ENCODE data around the gene HELZ.
"Not testable (repeated sequence)": the region's sequence is repeated elsewhere in the genome, so short reads cannot be mapped to it uniquely, and the experiment has no call there.

The HELZ gene

GRCh38 chr17:67123699-67124098, 121.3 kb downstream of the HELZ start:
- DNase-seq (ENCODE audit: insufficient read length, low spot score) = no peak
- FAIRE-seq = no peak

GRCh38 chr17:67121316-67121891, 123.6 kb downstream of the HELZ start:
- FAIRE-seq (peak; percentile 45), DNase-seq (ENCODE audit: insufficient read length, low spot score) (no peak)

GRCh38 chr17:67119102-67119501, 125.9 kb downstream of the HELZ start:
- DNase-seq (ENCODE audit: insufficient read length, low spot score) (no peak), FAIRE-seq (peak; percentile 11)

- FAIRE-seq (no peak), DNase-seq (ENCODE audit: insufficient read length, low spot score) (no peak)
Measured at GRCh38 chr17:67116045-67116575, 128.9 kb downstream of the HELZ start.

- DNase-seq (ENCODE audit: insufficient read length, low spot score) (no peak), FAIRE-seq (no peak)
Measured at GRCh38 chr17:67115401-67115800, 129.6 kb downstream of the HELZ start.

- no peak for DNase-seq (ENCODE audit: insufficient read length, low spot score)
- FAIRE-seq = no peak
Measured at GRCh38 chr17:67113486-67113885, 131.5 kb downstream of the HELZ start.

GRCh38 chr17:67111808-67112207, 133.2 kb downstream of the HELZ start:
- no peak for DNase-seq (ENCODE audit: insufficient read length, low spot score)
- FAIRE-seq = no peak

- DNase-seq (ENCODE audit: insufficient read length, low spot score) = no peak
- FAIRE-seq = no peak
Measured at GRCh38 chr17:67111327-67111726, 133.7 kb downstream of the HELZ start.

- DNase-seq (ENCODE audit: insufficient read length, low spot score) (no peak), FAIRE-seq (no peak)
Measured at GRCh38 chr17:67110619-67111018, 134.4 kb downstream of the HELZ start.

GRCh38 chr17:67109111-67109510, 135.9 kb downstream of the HELZ start:
- FAIRE-seq (no peak), DNase-seq (ENCODE audit: insufficient read length, low spot score) (no peak)

GRCh38 chr17:67107811-67108775, 136.9 kb downstream of the HELZ start:
- DNase-seq (ENCODE audit: insufficient read length, low spot score) (no peak), FAIRE-seq (no peak)

- FAIRE-seq (no peak), DNase-seq (ENCODE audit: insufficient read length, low spot score) (no peak)
Measured at GRCh38 chr17:67107171-67107570, 137.8 kb downstream of the HELZ start.

- FAIRE-seq (peak; percentile 11), DNase-seq (ENCODE audit: insufficient read length, low spot score) (no peak)
Measured at GRCh38 chr17:67105213-67105612, 139.8 kb downstream of the HELZ start.

GRCh38 chr17:67104641-67105040, 140.4 kb downstream of the HELZ start:
- not testable (repeated sequence) for DNase-seq (ENCODE audit: insufficient read length, low spot score); FAIRE-seq

- DNase-seq (ENCODE audit: insufficient read length, low spot score) = no peak
Measured at GRCh38 chr17:67098006-67098405, 147.0 kb downstream of the HELZ start.

GRCh38 chr17:67096609-67097008, 148.4 kb downstream of the HELZ start:
- FAIRE-seq = no peak
- no peak for DNase-seq (ENCODE audit: insufficient read length, low spot score)

More at GRCh38 chr17:67098006-67098405, 147.0 kb downstream of the HELZ start:
- FAIRE-seq = no peak

GRCh38 chr17:67095803-67096202, 149.2 kb downstream of the HELZ start:
- no peak for FAIRE-seq

GRCh38 chr17:67095291-67095690, 149.7 kb downstream of the HELZ start:
- not testable (repeated sequence) for FAIRE-seq; DNase-seq (ENCODE audit: insufficient read length, low spot score)

More at GRCh38 chr17:67095803-67096202, 149.2 kb downstream of the HELZ start:
- DNase-seq (ENCODE audit: insufficient read length, low spot score) = no peak

GRCh38 chr17:67093348-67093747, 151.6 kb downstream of the HELZ start:
- FAIRE-seq = no peak
- no peak for DNase-seq (ENCODE audit: insufficient read length, low spot score)

- DNase-seq (ENCODE audit: insufficient read length, low spot score); FAIRE-seq: not testable (repeated sequence)
Measured at GRCh38 chr17:67092710-67093109, 152.3 kb downstream of the HELZ start.

GRCh38 chr17:67092291-67092690, 152.7 kb downstream of the HELZ start:
- FAIRE-seq = no peak
- DNase-seq (ENCODE audit: insufficient read length, low spot score) = no peak

GRCh38 chr17:67090341-67090740, 154.7 kb downstream of the HELZ start:
- no peak for FAIRE-seq
- DNase-seq (ENCODE audit: insufficient read length, low spot score) = no peak

Measured in GM19239 (cell line).